ENCODE measurements around the gene B3GNT7. TPM values are rescaled to one million over a fixed set of nuclear protein-coding genes. Genes with fewer than 3 reads are reported as not detected.
"Not testable (repeated sequence)": the region's sequence is repeated elsewhere in the genome, so short reads cannot be mapped to it uniquely, and the experiment has no call there.

Gene B3GNT7
- total RNA-seq, 1 donor from 2014 or later = 4.0 TPM

GRCh38 chr2:231425811-231426703 is 30.5 kb downstream of the B3GNT7 start:
- peak; percentile 65 for DNase-seq (ENCODE audit: low read depth)

DNA sequence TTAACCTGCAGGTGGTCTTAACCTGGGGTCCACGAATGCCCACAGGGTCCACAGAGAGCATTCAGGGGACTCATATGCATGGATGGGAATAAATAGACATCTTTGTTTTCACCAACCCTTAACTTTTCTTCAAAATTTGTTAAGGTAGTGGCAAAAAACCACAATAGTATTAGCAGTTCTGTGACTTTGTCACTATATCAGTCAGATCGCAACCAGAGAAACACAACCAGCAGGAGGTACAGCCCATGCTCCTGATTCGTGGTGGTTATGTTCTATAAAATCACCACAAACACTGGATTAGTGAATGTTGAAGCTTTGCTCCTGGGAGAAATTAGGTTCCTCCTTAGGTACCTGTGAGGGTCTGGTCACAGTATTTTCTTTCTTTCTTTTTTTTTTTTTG is 31.6 kb downstream of the B3GNT7 start:
- no peak for DNase-seq (ENCODE audit: low read depth)

DNA sequence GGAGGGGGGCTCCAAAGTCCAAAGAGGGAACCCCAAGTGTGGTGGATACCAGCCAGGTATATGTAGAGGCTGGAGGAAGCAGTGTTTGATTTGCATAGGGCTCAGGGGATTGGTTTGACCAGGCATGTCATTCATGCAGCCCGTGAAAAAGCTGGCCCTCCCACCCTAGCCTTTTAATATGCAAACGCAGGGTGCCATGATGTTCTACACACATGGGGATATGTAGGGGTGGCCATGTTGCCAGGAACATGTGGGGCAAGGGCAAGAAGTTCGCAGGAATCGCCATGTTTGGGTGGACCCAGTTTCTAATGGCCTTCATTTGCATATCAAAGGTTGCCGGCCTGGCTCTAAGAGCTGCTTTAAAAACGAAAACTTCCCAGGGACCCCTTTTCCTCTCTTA is 33.6 kb downstream of the B3GNT7 start:
- DNase-seq (ENCODE audit: low read depth) = no peak

- no peak for DNase-seq (ENCODE audit: low read depth)
Observed at GRCh38 chr2:231429901-231430300, 34.4 kb downstream of the B3GNT7 start.

DNA sequence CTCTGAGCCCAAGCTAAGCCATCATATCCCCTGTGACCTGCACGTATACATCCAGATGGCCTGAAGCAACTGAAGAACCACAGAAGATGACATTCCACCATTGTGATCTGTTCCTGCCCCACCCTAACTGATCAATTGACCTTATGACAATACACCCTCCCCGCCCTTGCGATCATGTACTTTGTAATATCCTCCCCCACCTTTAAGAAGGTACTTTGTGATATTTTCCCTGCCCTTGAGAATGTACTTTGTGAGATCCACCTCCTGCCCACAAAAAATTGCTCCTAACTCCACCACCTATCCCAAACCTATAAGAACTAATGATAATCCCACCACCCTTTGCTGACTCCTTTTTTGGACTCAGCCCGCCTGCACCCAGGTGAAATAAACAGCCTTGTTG is 34.9 kb downstream of the B3GNT7 start:
- not testable (repeated sequence) for DNase-seq (ENCODE audit: low read depth)

DNA sequence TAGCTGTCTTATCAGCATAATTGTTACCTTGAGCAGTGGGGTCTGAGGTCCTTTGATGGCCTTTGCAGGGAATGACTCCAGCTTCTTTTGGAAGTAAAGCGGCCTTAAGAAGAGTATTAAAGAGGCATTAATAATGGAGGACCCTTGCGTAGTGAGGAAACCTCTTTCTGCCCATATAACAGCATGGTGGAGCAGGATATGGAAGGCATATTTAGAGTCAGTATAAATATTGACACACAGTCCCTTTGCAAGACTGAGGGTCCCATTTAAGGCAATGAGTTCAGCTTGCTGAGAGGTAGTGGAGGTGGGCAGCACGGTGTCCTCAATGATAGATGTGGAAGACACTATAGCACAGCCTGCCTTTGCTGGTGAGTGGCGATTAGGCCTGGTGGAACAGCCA is 36.1 kb downstream of the B3GNT7 start:
- DNase-seq (ENCODE audit: low read depth) = no peak

GRCh38 chr2:231433990-231434389 is 38.5 kb downstream of the B3GNT7 start:
- no peak for DNase-seq (ENCODE audit: low read depth)

- no peak for DNase-seq (ENCODE audit: low read depth)
Observed at GRCh38 chr2:231436957-231437356, 41.4 kb downstream of the B3GNT7 start.

- no peak for DNase-seq (ENCODE audit: low read depth)
Observed at GRCh38 chr2:231449503-231450054, 54.1 kb downstream of the B3GNT7 start.

DNA sequence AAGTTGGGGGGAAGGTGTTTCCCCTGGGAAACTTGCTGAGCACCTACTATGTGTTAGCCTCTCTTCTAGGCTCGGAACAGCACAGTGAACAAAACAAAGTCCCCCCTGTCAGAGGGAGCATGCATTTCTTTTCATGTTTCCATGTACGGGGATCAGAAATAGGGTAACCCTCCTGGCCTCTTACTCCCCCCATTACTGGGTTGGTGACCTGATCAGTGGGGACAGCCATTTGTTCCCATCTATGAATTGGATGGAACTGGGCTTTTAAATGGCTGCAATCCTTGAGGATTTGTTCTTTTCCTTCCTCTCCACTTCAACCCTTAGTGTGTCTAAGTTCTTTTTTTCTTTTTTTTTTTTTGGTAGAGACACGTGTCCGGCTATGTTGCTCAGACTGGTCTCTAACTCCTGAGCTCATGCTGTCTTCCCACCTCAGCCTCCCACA is 55.1 kb downstream of the B3GNT7 start:
- DNase-seq (ENCODE audit: low read depth) = no peak

Other genes starting within 250 kb of the B3GNT7 start
- gene ARMC9, start 197.1 kb upstream of the B3GNT7 start, total RNA-seq = 27.1 and 67.8 TPM in 2 replicates
- 86.7 and 418 TPM in 2 replicates for gene NCL, start 68.8 kb downstream of the B3GNT7 start, total RNA-seq
- 0.05 TPM in 1 of 2 replicates, not detected in the other for gene NMUR1, start 134.7 kb downstream of the B3GNT7 start, total RNA-seq
- not detected in 2 replicates for gene TEX44, start 197.2 kb downstream of the B3GNT7 start, total RNA-seq